Measurements from ENCODE around the gene ZNF606. TPM values are rescaled to one million over a fixed set of nuclear protein-coding genes. Genes with fewer than 3 reads are reported as not detected.

Gene ZNF606
- total RNA-seq, 1 experiment from 2014 or later = 16.1 TPM

DNA sequence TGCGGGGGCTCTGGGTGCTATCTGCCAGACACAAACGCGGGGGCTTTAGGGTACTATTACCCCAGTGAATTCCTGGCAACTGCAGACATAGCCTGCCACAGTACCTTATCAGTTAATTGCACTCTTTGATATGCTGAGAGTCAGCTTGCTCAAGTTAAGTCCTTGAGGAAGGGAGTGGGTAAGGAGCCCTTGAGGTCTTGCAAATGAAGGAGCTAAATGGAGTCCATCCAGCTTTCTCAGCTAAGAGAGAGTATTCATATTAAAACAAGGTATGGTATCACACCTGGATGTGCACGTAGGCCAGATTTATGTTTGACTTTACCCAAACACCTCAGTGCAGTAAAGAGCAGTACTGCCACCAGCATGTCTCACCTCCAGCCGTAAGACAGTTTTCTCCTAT, 11.5 kb upstream of the ZNF606 start:
- intact Hi-C loops (cut with micrococcal nuclease; ENCODE audit: unreplicated experiment) (no loop called here), in situ Hi-C loops (cut with HindIII; ENCODE audit: low pct_unique_long_range_greater_than_20kb, low sequenced_read_pairs) (no loop called here)
- Histone ChIP-seq H3K36me3 (ENCODE audit: control insufficient read depth, insufficient read depth, low read length) (no peaks in the 10 kb centered on the region), H3K4me1 (ENCODE audit: control insufficient read depth, insufficient read depth, low read length) (no peaks in the 10 kb centered on the region), H3K27ac (ENCODE audit: low read length) (no peak overlapping the region), H3K27me3 (ENCODE audit: control insufficient read depth, insufficient read depth, low read length) (no peaks in the 10 kb centered on the region), H3K4me3 (ENCODE audit: low read depth in 2 of 2, low read length in 2 of 2) (no peak overlapping the region), H3K9me3 (ENCODE audit: control insufficient read depth, insufficient read depth, low read depth, low read length) (no peaks in the 10 kb centered on the region)
- DNase-seq (ENCODE audit: low read depth, low spot score) (no peak), ATAC-seq (no peak)
- ChIA-PET POLR2A (no interaction called here), CTCF (no interaction called here)
- BruUV-seq (replicated peaks) = no TSS peak
- TF ChIP-seq, protein P1, sequence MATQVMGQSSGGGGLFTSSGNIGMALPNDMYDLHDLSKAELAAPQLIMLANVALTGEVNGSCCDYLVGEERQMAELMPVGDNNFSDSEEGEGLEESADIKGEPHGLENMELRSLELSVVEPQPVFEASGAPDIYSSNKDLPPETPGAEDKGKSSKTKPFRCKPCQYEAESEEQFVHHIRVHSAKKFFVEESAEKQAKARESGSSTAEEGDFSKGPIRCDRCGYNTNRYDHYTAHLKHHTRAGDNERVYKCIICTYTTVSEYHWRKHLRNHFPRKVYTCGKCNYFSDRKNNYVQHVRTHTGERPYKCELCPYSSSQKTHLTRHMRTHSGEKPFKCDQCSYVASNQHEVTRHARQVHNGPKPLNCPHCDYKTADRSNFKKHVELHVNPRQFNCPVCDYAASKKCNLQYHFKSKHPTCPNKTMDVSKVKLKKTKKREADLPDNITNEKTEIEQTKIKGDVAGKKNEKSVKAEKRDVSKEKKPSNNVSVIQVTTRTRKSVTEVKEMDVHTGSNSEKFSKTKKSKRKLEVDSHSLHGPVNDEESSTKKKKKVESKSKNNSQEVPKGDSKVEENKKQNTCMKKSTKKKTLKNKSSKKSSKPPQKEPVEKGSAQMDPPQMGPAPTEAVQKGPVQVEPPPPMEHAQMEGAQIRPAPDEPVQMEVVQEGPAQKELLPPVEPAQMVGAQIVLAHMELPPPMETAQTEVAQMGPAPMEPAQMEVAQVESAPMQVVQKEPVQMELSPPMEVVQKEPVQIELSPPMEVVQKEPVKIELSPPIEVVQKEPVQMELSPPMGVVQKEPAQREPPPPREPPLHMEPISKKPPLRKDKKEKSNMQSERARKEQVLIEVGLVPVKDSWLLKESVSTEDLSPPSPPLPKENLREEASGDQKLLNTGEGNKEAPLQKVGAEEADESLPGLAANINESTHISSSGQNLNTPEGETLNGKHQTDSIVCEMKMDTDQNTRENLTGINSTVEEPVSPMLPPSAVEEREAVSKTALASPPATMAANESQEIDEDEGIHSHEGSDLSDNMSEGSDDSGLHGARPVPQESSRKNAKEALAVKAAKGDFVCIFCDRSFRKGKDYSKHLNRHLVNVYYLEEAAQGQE (IDR thresholded peaks at IDR 0.05; ENCODE audit: insufficient read depth in 1 of 2, low read depth in 2 of 2, low read length in 1 of 2) = no peak
- TF ChIP-seq TCF7L2 (IDR thresholded peaks at IDR 0.05; ENCODE audit: low read depth, low read length) (no peak), SIN3A (IDR thresholded peaks at IDR 0.05; ENCODE audit: borderline replicate concordance, insufficient read depth, low read depth, low read length) (no peak)

DNA sequence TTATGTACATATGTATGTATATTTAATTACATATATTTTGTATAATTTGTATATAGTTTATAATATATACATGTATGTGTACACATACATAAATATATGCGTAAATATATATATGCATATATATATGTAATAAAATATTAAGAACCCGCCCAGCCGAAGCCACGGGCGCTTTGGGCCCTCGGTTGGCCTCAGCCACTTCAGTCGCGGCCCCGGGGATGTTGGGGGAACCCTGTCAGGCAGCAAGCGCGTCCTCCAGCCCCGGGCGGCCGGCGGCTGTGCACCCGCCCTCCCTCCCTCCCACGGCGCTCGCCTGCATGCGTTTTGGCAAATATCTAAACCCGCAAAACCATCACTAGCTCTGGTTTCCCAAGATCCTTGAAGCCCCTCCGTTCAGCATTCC, 7.9 kb upstream of the ZNF606 start:
- no peak for DNase-seq (ENCODE audit: low read depth, low spot score)
- Histone ChIP-seq H3K36me3 (ENCODE audit: control insufficient read depth, insufficient read depth, low read length) (0 out of 2 replicates have a peak, but pooled peaks cover 3% of the 10 kb centered on the region), H3K4me3 (ENCODE audit: low read depth in 2 of 2, low read length in 2 of 2) (no peak overlapping the region), H3K9me3 (ENCODE audit: control insufficient read depth, insufficient read depth, low read depth, low read length) (peaks cover 18% of the 10 kb centered on the region; the same call in 1 of the 2 replicates), H3K27me3 (ENCODE audit: control insufficient read depth, insufficient read depth, low read length) (no peaks in the 10 kb centered on the region), H3K4me1 (ENCODE audit: control insufficient read depth, insufficient read depth, low read length) (no peaks in the 10 kb centered on the region), H3K27ac (ENCODE audit: low read length) (no peak overlapping the region)
- ATAC-seq = no peak
- no TSS peak for BruUV-seq (replicated peaks)
- intact Hi-C loops (cut with micrococcal nuclease; ENCODE audit: unreplicated experiment) (no loop called here), in situ Hi-C loops (cut with HindIII; ENCODE audit: low pct_unique_long_range_greater_than_20kb, low sequenced_read_pairs) (no loop called here)
- TF ChIP-seq, protein P1 (IDR thresholded peaks at IDR 0.05; ENCODE audit: insufficient read depth in 1 of 2, low read depth in 2 of 2, low read length in 1 of 2) = no peak
- CTCF ChIA-PET = no interaction called here
- POLR2A ChIA-PET = interaction anchor here (0.6 kb wide), 1 partner anchor 9 kb away, joined by 12 read pairs; no protein-coding TSS in a partner anchor

DNA sequence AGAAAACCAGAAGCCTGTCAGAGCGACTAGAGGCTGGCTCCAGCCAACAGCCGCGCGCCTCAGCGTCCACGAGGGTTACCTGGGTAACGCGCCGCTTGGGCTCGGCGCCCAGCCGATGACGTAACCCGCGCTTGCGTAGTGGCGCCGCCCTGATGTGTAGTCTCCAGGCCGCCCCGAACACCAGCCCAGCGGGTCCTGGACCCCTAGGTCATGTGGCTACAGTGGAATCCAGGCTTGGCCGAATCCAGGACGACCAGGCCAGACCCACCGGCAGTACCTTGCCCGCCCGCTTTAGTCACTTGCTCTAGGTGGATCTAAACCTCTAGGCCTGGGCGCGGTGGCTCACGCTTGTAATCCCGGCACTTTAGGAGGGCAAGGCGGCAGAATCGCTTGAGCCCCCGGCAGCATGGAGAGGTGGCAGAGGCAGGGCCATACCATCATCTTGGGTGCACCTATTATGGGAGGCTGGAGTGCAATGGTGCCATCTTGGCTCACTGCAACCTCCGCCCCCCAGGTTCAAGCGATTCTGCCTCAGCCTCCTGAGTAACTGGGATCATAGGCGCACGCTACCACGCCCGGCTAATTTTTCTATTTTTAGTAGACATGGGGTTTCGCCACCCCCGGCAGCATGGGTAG, 7.2 kb upstream of the ZNF606 start:
- POLR2A ChIA-PET = interaction anchor here (0.6 kb wide), 1 partner anchor 9 kb away, joined by 12 read pairs; no protein-coding TSS in a partner anchor
- H3K36me3 ChIP-seq (ENCODE audit: control insufficient read depth, insufficient read depth, low read length) = 0 out of 2 replicates have a peak, but pooled peaks cover 3% of the 10 kb centered on the region
- no peaks in the 10 kb centered on the region for H3K4me1 ChIP-seq (ENCODE audit: control insufficient read depth, insufficient read depth, low read length)
- no peak for ATAC-seq
- H3K9me3 ChIP-seq (ENCODE audit: control insufficient read depth, insufficient read depth, low read depth, low read length) = peaks cover 24% of the 10 kb centered on the region; the same call in 1 of the 2 replicates
- CTCF ChIA-PET = no interaction called here
- no peak overlapping the region for H3K4me3 ChIP-seq (ENCODE audit: low read depth in 2 of 2, low read length in 2 of 2)
- intact Hi-C loops (cut with micrococcal nuclease; ENCODE audit: unreplicated experiment) = no loop called here
- DNase-seq (ENCODE audit: low read depth, low spot score) = no peak
- in situ Hi-C loops (cut with HindIII; ENCODE audit: low pct_unique_long_range_greater_than_20kb, low sequenced_read_pairs) = no loop called here
- H3K27me3 ChIP-seq (ENCODE audit: control insufficient read depth, insufficient read depth, low read length) = no peaks in the 10 kb centered on the region
- no peak overlapping the region for H3K27ac ChIP-seq (ENCODE audit: low read length)
- no TSS peak for BruUV-seq (replicated peaks)
- no peak for TF ChIP-seq POLR2AphosphoS5 (IDR thresholded peaks at IDR 0.05; ENCODE audit: low read depth, low read length)
- TF ChIP-seq, protein P2, sequence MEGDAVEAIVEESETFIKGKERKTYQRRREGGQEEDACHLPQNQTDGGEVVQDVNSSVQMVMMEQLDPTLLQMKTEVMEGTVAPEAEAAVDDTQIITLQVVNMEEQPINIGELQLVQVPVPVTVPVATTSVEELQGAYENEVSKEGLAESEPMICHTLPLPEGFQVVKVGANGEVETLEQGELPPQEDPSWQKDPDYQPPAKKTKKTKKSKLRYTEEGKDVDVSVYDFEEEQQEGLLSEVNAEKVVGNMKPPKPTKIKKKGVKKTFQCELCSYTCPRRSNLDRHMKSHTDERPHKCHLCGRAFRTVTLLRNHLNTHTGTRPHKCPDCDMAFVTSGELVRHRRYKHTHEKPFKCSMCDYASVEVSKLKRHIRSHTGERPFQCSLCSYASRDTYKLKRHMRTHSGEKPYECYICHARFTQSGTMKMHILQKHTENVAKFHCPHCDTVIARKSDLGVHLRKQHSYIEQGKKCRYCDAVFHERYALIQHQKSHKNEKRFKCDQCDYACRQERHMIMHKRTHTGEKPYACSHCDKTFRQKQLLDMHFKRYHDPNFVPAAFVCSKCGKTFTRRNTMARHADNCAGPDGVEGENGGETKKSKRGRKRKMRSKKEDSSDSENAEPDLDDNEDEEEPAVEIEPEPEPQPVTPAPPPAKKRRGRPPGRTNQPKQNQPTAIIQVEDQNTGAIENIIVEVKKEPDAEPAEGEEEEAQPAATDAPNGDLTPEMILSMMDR (IDR thresholded peaks at IDR 0.05) = no peak
- no peak for TF ChIP-seq TCF7L2 (IDR thresholded peaks at IDR 0.05; ENCODE audit: low read depth, low read length)
- TF ChIP-seq, protein P1 (IDR thresholded peaks at IDR 0.05; ENCODE audit: insufficient read depth in 1 of 2, low read depth in 2 of 2, low read length in 1 of 2) = no peak

Data from Panc1 (cell line).